ENCODE results near the gene ACTG2.

DNA sequence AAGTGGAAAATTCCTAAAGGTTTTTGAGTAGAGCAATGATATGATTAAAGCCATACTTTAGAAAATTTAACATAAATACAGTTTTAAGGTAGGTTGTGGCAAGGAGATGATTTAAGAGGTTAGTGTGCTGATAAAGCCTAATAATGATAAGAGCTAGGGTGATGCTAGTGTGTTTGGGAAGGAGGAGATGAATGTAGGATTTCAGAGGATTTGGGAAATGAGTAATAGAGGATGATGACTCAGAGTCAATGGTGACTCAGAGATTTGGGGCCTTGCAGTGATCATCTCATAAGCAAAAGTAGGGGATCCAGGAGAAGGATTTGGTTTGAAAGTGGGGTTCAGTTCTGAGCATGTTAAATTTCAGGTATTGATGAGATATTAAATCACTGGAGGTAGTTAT, 40.8 kb upstream of the ACTG2 start:
- TF ChIP-seq, protein P1, sequence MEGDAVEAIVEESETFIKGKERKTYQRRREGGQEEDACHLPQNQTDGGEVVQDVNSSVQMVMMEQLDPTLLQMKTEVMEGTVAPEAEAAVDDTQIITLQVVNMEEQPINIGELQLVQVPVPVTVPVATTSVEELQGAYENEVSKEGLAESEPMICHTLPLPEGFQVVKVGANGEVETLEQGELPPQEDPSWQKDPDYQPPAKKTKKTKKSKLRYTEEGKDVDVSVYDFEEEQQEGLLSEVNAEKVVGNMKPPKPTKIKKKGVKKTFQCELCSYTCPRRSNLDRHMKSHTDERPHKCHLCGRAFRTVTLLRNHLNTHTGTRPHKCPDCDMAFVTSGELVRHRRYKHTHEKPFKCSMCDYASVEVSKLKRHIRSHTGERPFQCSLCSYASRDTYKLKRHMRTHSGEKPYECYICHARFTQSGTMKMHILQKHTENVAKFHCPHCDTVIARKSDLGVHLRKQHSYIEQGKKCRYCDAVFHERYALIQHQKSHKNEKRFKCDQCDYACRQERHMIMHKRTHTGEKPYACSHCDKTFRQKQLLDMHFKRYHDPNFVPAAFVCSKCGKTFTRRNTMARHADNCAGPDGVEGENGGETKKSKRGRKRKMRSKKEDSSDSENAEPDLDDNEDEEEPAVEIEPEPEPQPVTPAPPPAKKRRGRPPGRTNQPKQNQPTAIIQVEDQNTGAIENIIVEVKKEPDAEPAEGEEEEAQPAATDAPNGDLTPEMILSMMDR (conservative IDR thresholded peaks at IDR 0.05; ENCODE audit: low read length): no peak
- TF ChIP-seq EZH2phosphoT487 (IDR thresholded peaks at IDR 0.05; ENCODE audit: borderline replicate concordance): no peak

Measured in Loucy (cell line).